NCI-H1092 (cell line): Measurements from ENCODE around the gene MRFAP1L1.
"Not testable (repeated sequence)": the region's sequence is repeated elsewhere in the genome, so short reads cannot be mapped to it uniquely, and the experiment has no call there.

Source experiments
- DNase-seq: peaks from one replicate; lab custom pipeline; 2025; lab: John Stamatoyannopoulos, UW

MRFAP1L1 gene

GRCh38 chr4:6688879-6689505, 20.7 kb downstream of the MRFAP1L1 start:
- DNase-seq, result no peak

- DNase-seq, result no peak
These were observed 21.5 kb downstream of the MRFAP1L1 start for GRCh38 chr4:6687947-6688878.

DNA sequence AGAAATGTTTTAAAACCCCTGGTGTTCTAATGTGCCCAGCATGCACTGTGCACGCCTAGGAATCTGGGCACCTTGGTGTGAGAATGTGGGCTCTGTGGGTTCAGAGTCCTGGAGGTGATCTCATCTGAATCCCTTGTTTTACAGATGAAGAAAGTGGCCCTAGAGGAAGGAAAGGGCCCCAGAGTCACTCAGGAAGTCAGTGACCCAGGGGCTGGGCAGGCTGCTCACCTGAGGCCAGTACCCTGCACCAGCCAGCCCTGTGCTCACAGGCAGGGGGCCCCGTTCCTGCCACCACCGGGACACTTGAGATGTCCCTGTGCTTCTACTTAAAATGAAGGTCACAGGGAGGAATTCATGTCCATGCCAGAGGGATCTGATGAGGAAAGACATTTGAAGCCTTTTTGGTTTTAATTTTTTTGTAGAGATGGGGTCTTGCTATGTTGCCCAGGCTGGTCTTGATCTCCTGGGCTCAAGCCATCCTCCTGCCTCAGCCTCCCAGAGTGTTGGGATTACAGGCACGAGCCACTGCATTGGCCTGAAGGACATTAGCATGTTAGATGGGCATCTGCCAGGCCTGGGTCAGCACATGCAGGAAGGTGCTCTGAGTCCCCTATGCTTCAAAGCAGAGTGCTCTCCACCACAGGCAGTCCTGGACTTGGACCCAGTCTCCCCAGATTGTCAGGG, 23.4 kb downstream of the MRFAP1L1 start:
- DNase-seq, result no peak

DNA sequence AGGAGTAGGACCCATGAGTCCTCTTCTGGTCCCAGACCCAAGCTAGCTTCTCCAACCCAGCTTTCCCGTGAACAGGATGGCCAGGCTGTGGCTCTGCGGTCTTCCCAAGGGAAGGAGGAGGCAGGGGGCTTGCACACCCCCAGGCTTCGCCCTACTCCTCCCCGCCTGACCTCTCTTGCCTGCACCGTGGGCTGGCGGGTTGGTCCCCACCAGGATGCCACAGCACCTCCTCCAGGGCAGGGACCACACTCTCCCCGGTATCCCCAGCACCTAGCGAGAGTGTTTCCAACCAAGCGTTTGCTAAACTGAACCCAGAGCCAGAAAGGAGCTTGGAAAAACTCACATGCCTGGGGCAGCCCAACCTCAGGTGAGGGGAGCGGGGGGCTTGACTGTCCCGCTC, 25.0 kb downstream of the MRFAP1L1 start:
- no peak for DNase-seq

GRCh38 chr4:6682862-6683590, 26.6 kb downstream of the MRFAP1L1 start:
- no peak for DNase-seq

DNA sequence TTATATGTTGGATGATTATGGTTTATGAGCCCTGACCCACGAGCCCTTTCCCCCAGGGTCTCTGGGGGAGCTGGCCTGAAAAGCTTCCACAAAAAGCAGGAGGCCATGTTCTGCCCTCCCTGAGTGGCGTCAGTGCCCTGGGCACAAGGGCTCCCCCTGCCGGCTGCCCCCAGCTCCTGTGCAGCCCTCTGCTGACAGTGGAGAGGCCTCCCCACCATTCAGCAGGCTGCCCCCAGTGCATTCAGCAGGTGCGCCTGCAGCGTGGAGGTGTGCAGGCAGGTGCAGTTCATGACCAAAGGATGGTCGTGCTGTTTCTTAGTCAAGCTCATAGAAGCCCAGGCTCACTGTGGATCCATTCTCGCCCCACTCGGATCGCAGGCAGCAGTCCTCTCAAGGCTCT, 28.5 kb downstream of the MRFAP1L1 start:
- no peak for DNase-seq

DNA sequence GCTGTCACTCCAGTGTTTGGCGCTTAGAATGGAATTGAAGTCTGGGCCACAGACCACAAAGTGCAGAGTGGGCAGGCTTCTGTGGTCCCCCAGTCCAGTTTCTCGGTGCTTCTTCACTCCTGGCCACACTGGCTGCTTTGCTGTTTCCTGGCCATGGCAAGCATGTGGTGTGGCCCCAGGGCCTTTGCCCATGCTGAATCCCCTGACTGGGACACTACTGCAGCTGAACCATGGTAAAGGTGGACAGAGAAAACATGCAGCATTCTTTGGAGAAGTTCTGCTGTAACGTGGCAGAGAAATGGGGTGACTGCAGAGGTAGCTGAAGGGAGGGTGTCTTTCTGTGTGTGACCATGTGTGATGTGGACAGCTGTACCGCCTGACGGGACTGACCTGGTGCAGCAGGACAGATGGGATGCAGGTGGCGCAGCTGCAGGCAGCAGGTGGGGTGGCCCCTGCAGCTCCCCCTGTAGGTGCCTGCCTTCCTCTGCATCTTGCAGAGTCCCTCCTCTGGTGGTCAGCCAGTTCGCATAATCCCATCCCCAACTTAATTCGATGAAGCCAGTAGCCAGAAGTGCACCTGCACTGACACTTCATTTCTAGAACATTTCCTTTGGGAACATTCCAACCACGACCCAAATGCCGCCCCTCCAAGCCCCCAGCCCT, 29.2 kb downstream of the MRFAP1L1 start:
- no peak for DNase-seq

GRCh38 chr4:6676722-6677558, 32.7 kb downstream of the MRFAP1L1 start:
- DNase-seq, result no peak

- DNase-seq, result no peak
These were observed 35.0 kb downstream of the MRFAP1L1 start for GRCh38 chr4:6674500-6675149.

DNA sequence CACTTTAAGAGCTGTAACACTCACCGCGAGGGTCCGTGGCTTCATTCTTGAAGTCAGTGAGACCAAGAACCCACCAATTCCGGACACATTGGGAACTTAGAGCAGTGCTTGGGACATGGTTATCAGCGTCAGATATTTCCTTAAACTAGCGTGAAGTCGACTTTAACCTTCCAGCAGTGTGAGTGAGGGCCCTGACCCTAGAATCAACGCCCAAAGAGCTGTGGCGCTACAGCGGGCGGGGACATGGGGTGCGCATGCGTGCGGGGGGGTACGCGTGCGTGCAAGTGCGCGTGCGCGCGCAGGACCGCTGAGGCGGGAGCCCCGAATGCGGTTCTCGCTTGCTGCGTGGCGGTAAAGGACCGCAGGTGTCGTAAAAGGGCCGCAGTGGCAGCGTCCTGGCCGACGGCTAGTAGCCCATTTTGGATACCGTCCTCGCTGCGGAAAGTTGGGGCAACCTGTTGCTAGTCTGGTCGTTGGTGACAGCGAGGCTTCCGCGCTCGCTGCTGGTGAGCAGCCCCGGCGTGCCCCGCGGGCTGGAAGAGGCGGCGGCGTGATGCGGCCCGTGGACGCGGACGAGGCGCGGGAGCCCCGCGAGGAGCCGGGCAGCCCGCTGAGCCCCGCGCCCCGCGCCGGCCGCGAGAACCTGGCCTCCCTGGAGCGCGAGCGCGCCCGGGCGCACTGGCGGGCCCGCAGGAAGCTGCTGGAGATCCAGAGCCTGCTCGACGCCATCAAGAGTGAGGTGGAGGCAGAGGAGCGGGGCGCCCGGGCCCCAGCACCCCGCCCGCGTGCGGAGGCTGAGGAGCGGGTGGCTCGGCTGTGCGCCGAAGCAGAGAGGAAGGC, 35.8 kb downstream of the MRFAP1L1 start:
- peak; percentile 94 for DNase-seq

DNA sequence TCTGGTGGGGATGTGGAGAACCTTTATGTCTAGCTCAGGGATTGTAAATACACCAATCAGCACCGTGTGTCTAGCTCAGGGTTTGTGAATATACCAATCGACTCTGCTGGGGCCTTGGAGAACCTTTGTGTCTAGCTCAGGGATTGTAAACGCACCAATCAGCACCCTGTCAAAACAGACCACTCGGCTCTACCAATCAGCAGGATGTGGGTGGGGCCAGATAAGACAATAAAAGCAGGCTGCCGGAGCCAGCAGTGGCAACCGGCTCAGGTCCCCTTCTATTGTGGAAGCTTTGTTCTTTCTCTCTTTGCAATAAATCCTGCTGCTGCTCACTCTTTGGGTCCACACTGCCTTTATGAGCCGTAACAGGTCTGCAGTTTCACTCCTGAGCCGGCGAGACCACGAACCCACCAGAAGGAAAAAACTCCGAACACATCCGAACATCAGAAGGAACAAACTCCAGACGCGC, 36.4 kb downstream of the MRFAP1L1 start:
- not testable (repeated sequence) for DNase-seq

- not testable (repeated sequence) for DNase-seq
These were observed 37.0 kb downstream of the MRFAP1L1 start for GRCh38 chr4:6672541-6673190.

- no peak for DNase-seq
These were observed 37.5 kb downstream of the MRFAP1L1 start for GRCh38 chr4:6672131-6672530.

- no peak for DNase-seq
These were observed 38.0 kb downstream of the MRFAP1L1 start for GRCh38 chr4:6671648-6672047.

- no peak for DNase-seq
These were observed 41.3 kb downstream of the MRFAP1L1 start for GRCh38 chr4:6668391-6668790.

GRCh38 chr4:6665320-6665654, 44.4 kb downstream of the MRFAP1L1 start:
- no peak for DNase-seq

DNA sequence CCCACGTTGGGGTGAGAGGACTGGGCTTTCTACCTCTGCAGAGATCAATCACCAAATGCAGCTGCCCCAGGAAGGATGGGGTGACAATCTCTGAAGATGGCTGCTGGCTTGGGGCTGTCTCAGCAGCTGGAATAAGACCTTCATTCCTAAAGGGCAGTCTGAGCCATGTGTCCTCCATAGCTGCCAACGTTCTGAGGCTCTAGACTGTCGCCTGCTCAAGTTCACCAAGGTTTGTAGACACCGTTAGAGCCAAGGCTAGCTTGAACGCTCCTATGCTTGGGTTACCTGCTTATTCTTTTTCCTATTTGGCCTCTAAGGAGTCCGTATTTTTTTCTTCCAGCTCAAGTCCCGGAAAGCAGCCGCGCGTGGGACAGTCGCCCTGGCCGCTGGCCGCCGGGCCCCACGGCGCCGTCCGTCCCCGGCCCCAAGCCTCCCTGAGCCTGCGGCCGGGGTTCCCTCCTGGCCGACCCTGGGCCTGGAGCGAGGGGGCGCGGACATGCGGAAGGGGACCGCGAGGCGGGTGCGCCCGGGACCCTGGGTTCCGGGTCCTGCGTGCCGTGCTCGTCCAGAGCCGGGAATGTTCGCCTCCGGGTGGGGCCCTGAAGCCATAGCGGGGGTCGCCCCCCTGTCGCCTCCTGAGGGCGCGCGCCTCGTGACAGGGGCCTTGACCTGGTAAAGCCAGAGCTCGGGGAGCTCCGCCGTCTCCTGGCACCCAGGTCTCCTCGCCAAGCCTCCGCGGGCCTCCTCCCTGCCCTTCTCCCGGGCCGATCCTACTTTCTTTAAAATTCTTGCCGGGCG, 45.9 kb downstream of the MRFAP1L1 start:
- no peak for DNase-seq

GRCh38 chr4:6662591-6662990, 47.1 kb downstream of the MRFAP1L1 start:
- DNase-seq, result no peak
